Measurements from ENCODE around the gene ABCA8.
A peak's percentile ranks its signal among the peaks of the same experiment; 100 is the strongest.

- peak in 4 of 6 experiments; percentile 27 to 38 (median 34) for TF ChIP-seq CTCF (IDR thresholded peaks at IDR 0.05)
- no peak for TF ChIP-seq POLR2A (IDR thresholded peaks at IDR 0.05)
Observed at GRCh38 chr17:68906638-68907037, 48.6 kb downstream of the ABCA8 start.
